CD4-positive, alpha-beta memory T cell (primary cell): ENCODE data around the gene ONECUT1. TPM values are rescaled to one million over a fixed set of nuclear protein-coding genes. Genes with fewer than 3 reads are reported as not detected.

Experiments
- CTCF ChIA-PET: fragments of 350-600 bp; sonication (Branson Sonifier 250); formaldehyde crosslinking; loops from one replicate; lab custom pipeline; 2021; ENCODE audit warnings: inconsistent platforms; ENCODE audit not compliant: partially characterized antibody; lab: Charles Lee
- POLR2A ChIA-PET: fragments of 350-600 bp; sonication (Branson Sonifier 250); formaldehyde crosslinking; loops from one replicate; lab custom pipeline; 2021; ENCODE audit not compliant: partially characterized antibody; lab: Charles Lee
- DNase-seq, 5 donors: peaks; one replicate each; pipeline versions ENCODE4 v3.0.0 to v3.0.0-alpha.2; 2020 to 2022; ENCODE audit warnings: mixed read lengths in 1 of 5
- H3K27ac ChIP-seq: one replicate; pipeline ENCODE4 v1.7.0; 2013; ENCODE audit warnings: low read depth, low read length
- H3K27me3 ChIP-seq: 2 replicates; pipeline ENCODE4 v1.7.0; 2013; ENCODE audit warnings: mild to moderate bottlenecking, low read length, moderate library complexity; ENCODE audit not compliant: insufficient read depth
- H3K36me3 ChIP-seq: 2 replicates; pipeline ENCODE4 v1.7.0; 2013; ENCODE audit warnings: mild to moderate bottlenecking, low read length, moderate library complexity; ENCODE audit not compliant: insufficient read depth
- H3K4me1 ChIP-seq: 2 replicates; pipeline ENCODE4 v1.7.0; 2013; ENCODE audit warnings: mild to moderate bottlenecking, low read length, moderate library complexity; ENCODE audit not compliant: insufficient read depth
- H3K4me3 ChIP-seq, 2 donors: one replicate each; pipeline ENCODE4 v1.7.0; 2013; ENCODE audit warnings: low read length in 2 of 2, mild to moderate bottlenecking in 1 of 2
- H3K9me3 ChIP-seq, 2 donors: one replicate each; pipeline ENCODE4 v1.7.0; 2013; ENCODE audit warnings: low read length in 2 of 2, control low read depth in 1 of 2; ENCODE audit not compliant: control insufficient read depth in 1 of 2
- H3K27ac Mint-ChIP-seq, 7 donors: one replicate each; pipeline ENCODE4 v1.8.0; 2020 to 2021; ENCODE audit warnings: mixed read lengths in 7 of 7, mild to moderate bottlenecking in 6 of 7, inconsistent platforms in 3 of 7, moderate library complexity in 3 of 7
- H3K27me3 Mint-ChIP-seq, 2 donors: one replicate each; pipeline ENCODE4 v1.8.0; 2020 to 2021; ENCODE audit warnings: mixed read lengths in 2 of 2
- H3K36me3 Mint-ChIP-seq, 2 donors: one replicate each; pipeline ENCODE4 v1.8.0; 2020 to 2021; ENCODE audit warnings: mixed read lengths in 2 of 2, inconsistent platforms in 1 of 2, mild to moderate bottlenecking in 1 of 2
- H3K4me1 Mint-ChIP-seq, 4 donors: one replicate each; pipeline ENCODE4 v1.8.0; 2020 to 2021; ENCODE audit warnings: mixed read lengths in 4 of 4, mild to moderate bottlenecking in 1 of 4
- H3K4me3 Mint-ChIP-seq, 8 donors: one replicate each; pipeline ENCODE4 v1.8.0; 2020 to 2021; ENCODE audit warnings: mixed read lengths in 8 of 8, mild to moderate bottlenecking in 7 of 8, moderate library complexity in 6 of 8, inconsistent platforms in 3 of 8
- H3K9me3 Mint-ChIP-seq, 8 donors: one replicate each; pipeline ENCODE4 v1.8.0; 2020 to 2021; ENCODE audit warnings: mixed read lengths in 8 of 8, mild to moderate bottlenecking in 5 of 8, inconsistent platforms in 3 of 8, moderate library complexity in 1 of 8
- intact Hi-C: fragments of 100-400 bp; cut with micrococcal nuclease; formaldehyde crosslinking; loops from one replicate; pipeline ENCODE4 v1.15.1; 2023
- polyA plus RNA-seq, 2 donors: library from polyadenylated mRNA; unstranded; fragments of 300-500 nt; fragmentation: Illumina TruSeq; gene quantifications; one replicate each; pipeline ENCODE4 v1.2.3, GENCODE V29; 2021
- total RNA-seq, 2 experiments: library from RNA; stranded (reverse); gene quantifications; one replicate each; pipeline ENCODE4 v1.2.3, GENCODE V29; 2021

Gene ONECUT1
- total and polyA plus RNA-seq, 4 experiments from 2014 or later, result not detected

DNA sequence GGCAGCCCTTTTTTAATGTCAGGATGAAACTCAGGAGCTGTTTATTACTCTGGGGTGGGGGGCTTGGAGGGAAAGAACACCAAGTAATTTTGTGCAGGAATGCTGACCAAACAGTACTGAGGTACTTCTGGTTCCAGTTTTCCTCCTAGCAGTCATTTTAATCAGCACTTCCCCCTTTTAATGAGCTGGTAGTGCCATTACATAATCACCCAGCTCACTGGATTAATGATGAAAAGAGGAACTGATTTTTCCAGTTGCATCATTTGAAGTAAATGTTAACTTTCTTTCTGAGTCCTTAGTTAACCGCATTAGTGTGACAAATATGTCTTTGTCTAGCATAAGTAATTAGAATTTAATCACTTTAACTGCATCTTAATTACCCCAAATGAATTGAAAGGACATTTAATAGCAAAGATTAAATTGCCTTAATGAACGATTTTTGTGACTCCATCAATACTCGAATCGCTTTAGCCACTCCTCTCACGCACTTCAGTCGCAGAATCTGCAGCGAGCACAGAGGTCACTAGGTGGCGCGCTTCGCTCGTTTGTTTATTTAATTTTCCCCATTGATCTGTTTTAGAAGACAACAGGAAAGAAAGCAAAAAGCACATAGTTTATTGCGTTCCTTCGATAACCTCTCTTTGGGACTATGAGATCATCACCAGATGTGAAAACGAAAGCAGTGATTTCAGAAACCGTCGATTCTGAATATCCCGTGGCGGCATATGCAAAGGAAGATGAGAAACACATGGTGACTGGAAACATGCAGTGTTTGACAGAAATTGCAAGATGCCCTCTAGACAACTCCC, 9.8 kb downstream of the ONECUT1 start:
- H3K27me3 ChIP-seq, result peaks cover 47% of the 10 kb centered on the region
- H3K36me3 Mint-ChIP-seq, result no peaks in the 10 kb centered on the region

DNA sequence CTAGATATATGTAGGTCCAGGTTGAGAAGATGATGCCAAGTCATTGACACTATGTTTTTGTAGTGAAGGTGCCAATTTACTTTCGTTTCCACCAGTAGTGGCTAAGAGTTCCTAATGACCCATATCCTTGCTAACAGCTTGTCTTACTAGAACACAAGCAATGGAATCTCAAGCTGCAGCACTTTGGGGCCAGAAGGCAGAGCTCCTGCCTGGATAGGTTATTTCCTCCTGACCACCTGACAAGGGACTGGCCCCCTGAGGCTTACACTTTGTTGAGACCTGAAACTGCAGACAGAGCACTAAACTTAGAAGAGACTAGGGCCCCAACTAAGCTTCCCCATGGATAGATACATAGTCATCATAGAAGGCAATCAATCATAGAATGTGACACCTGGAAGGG, 11.7 kb downstream of the ONECUT1 start:
- H3K27ac ChIP-seq, result no peak overlapping the region
- H3K4me1 Mint-ChIP-seq, result peaks cover 5 to 18% (median 10%) of the 10 kb centered on the region in 4 donors
- no peaks in the 10 kb centered on the region for H3K9me3 ChIP-seq
- intact Hi-C loops, result no loop called here
- H3K9me3 Mint-ChIP-seq, result peaks cover 0 to 4% (median 0%) of the 10 kb centered on the region in 8 donors
- no peaks in the 10 kb centered on the region for H3K36me3 ChIP-seq
- peaks cover 61 to 72% of the 10 kb centered on the region in 2 donors for H3K27me3 Mint-ChIP-seq
- H3K36me3 Mint-ChIP-seq, result no peaks in the 10 kb centered on the region
- ChIA-PET POLR2A (interaction anchor here (1.4 kb wide), 1 partner anchor 21 kb away, joined by 3 read pairs; no protein-coding TSS in a partner anchor), CTCF (interaction anchor here (0.9 to 2.0 kb wide), 5 partner anchors 9 to 19 kb away, joined by 3 to 6 read pairs (median 6); partner anchors contain the start of gene ONECUT1)
- H3K4me3 Mint-ChIP-seq, result no peak overlapping the region
- H3K4me1 ChIP-seq, result peaks cover 6% of the 10 kb centered on the region
- H3K4me3 ChIP-seq, result no peak overlapping the region
- H3K27ac Mint-ChIP-seq, result no peak overlapping the region
- peaks cover 30% of the 10 kb centered on the region for H3K27me3 ChIP-seq
- DNase-seq, result no peak

More for the DNA sequence above, 9.8 kb downstream of the ONECUT1 start:
- ChIA-PET POLR2A (no interaction called here), CTCF (interaction anchor here (0.8 to 1.8 kb wide), 7 partner anchors 10 to 25 kb away, joined by 3 to 6 read pairs (median 3); partner anchors contain the start of gene ONECUT1)
- peaks cover 17% of the 10 kb centered on the region for H3K4me1 ChIP-seq
- H3K9me3 ChIP-seq, result no peaks in the 10 kb centered on the region
- no peak overlapping the region for H3K27ac ChIP-seq
- Mint-ChIP-seq H3K27me3 (peaks cover 63 to 78% of the 10 kb centered on the region in 2 donors), H3K27ac (peak overlapping the region in 1 of 7 donors; percentile 46), H3K4me1 (peaks cover 7 to 28% (median 17%) of the 10 kb centered on the region in 4 donors), H3K4me3 (peak overlapping the region in 7 of 8 donors; percentile 1 to 80 (median 40)), H3K9me3 (peaks cover 0 to 8% (median 0%) of the 10 kb centered on the region in 8 donors)
- DNase-seq, result peak; percentile 61 to 73 (median 65)
- intact Hi-C loops, result loop anchor here (5.0 kb wide), 1 partner anchor 417 kb away; no protein-coding TSS in a partner anchor
- no peak overlapping the region for H3K4me3 ChIP-seq
- no peaks in the 10 kb centered on the region for H3K36me3 ChIP-seq

DNA sequence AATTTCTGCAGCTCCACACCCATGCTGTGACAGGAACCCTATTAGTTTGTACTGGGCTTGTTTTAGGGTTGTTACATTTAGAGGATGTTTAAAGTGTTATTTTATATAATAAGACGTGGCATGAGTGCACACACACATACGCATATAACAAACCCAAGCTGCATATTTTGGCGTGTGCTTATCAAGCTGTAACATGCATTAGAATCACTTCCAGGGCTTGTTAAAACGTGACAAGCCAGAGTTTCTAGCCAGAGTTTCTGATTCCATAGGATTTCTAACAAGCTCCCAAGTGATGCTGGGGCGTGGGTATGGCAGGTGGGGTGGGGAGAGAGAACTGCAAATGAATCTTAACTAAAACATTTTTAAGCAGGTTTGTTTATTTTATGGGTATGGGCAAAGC, 17.4 kb downstream of the ONECUT1 start:
- Mint-ChIP-seq H3K27ac (no peak overlapping the region), H3K4me1 (no peaks in the 10 kb centered on the region), H3K27me3 (peaks cover 51 to 55% of the 10 kb centered on the region in 2 donors), H3K36me3 (no peaks in the 10 kb centered on the region), H3K9me3 (no peaks in the 10 kb centered on the region), H3K4me3 (no peak overlapping the region)
- no peaks in the 10 kb centered on the region for H3K4me1 ChIP-seq
- no peak overlapping the region for H3K4me3 ChIP-seq
- ChIA-PET POLR2A (no interaction called here), CTCF (interaction anchor here (0.7 kb wide), 1 partner anchor 353 kb away, joined by 5 read pairs; no protein-coding TSS in a partner anchor)
- H3K36me3 ChIP-seq, result no peaks in the 10 kb centered on the region
- H3K9me3 ChIP-seq, result no peaks in the 10 kb centered on the region
- H3K27me3 ChIP-seq, result peaks cover 13% of the 10 kb centered on the region
- intact Hi-C loops, result no loop called here
- no peak overlapping the region for H3K27ac ChIP-seq
- DNase-seq, result no peak

DNA sequence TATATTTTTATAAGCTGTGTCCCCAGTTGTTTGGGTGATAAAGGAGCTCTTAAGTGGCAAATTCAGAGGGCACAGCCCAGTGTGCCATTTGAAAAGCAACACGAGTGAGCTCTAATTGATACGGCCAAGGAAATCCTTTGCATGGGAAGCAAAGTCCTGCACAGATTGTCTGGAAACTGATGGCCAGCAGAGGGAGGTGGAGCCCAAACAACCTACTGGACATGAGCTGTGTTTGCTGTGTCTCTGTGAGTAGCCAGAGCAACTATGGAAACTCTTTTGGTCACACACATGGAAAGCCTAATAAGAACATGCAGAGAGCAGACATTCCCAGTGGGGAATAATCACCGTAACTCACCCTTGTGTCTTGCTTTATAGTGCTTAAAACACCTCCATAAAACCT, 24.4 kb downstream of the ONECUT1 start:
- Histone ChIP-seq H3K9me3 (no peaks in the 10 kb centered on the region), H3K36me3 (no peaks in the 10 kb centered on the region), H3K27ac (no peak overlapping the region), H3K4me1 (no peaks in the 10 kb centered on the region), H3K27me3 (no peaks in the 10 kb centered on the region), H3K4me3 (no peak overlapping the region)
- no peaks in the 10 kb centered on the region for H3K4me1 Mint-ChIP-seq
- H3K27ac Mint-ChIP-seq, result no peak overlapping the region
- POLR2A ChIA-PET, result no interaction called here
- no peaks in the 10 kb centered on the region for H3K36me3 Mint-ChIP-seq
- no peaks in the 10 kb centered on the region for H3K9me3 Mint-ChIP-seq
- DNase-seq, result no peak
- CTCF ChIA-PET, result no interaction called here
- peaks cover 29 to 34% of the 10 kb centered on the region in 2 donors for H3K27me3 Mint-ChIP-seq
- H3K4me3 Mint-ChIP-seq, result no peak overlapping the region
- intact Hi-C loops, result no loop called here

DNA sequence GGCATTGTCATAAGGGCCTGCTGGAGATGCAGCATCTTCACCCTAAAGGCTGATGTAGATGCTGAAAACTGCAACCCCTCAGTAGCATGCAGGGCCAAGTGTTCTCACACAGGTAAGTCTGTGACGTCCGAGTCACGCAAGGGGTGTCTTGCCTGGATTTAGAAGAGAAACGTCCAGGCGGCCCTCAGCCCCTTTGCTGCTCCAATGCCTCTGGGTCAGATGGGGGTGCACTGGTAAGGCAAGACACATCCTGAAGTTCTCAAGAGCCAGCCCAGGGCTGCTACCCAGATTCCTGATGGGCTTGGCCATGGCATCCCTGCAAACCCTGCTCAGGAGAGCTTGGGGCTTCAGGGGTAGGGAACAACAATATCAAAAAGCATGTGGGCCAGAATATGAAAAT, 25.4 kb downstream of the ONECUT1 start:
- ChIA-PET CTCF (interaction anchor here (1.7 kb wide), 1 partner anchor 14 kb away, joined by 6 read pairs; no protein-coding TSS in a partner anchor), POLR2A (no interaction called here)
- Histone ChIP-seq H3K27me3 (no peaks in the 10 kb centered on the region), H3K4me1 (no peaks in the 10 kb centered on the region), H3K36me3 (no peaks in the 10 kb centered on the region), H3K9me3 (no peaks in the 10 kb centered on the region), H3K4me3 (no peak overlapping the region), H3K27ac (no peak overlapping the region)
- Mint-ChIP-seq H3K4me3 (no peak overlapping the region), H3K27ac (no peak overlapping the region), H3K27me3 (peaks cover 27 to 39% of the 10 kb centered on the region in 2 donors), H3K9me3 (no peaks in the 10 kb centered on the region), H3K4me1 (no peaks in the 10 kb centered on the region), H3K36me3 (no peaks in the 10 kb centered on the region)
- intact Hi-C loops, result no loop called here
- DNase-seq, result no peak

DNA sequence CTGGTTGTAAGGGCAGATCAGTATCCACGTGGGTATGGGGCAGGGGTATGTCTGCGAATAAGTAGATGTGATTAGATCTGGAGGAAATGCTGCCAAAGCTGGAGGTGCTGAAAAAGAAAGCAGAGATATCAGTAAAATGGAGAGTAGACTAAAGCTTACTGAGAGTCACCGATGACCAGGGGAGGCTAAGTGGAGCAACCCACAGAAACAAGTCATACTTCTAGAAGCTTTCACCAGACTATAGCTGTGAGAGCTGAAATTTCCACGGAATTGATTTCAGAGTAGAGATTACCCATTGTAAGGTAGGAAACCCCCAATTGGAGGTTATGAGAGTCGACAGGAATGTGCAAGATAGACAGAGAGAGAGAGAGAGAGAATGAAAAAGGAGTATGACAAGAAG, 27.5 kb downstream of the ONECUT1 start:
- H3K27me3 Mint-ChIP-seq, result peaks cover 13 to 32% of the 10 kb centered on the region in 2 donors
- no peak for DNase-seq

DNA sequence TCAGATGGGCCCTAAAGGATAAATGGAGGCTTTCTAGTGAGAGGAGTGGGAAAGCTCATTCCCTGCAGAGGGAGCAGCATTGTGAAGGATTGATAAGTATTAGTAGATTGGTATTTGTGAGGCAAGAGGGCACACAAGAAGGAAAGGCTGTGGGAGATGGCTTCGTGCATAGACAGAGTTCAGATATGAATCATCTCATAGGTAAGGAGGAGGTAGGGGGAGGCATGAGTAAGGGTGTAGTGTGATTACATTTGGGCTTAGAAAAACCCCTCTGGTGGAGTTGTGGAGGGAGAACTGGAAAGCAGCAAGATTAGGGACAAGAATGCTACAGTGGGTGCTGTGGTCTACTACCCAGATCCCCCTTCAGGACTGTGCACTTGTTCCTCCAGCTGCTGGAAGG, 29.6 kb downstream of the ONECUT1 start:
- no peaks in the 10 kb centered on the region for H3K36me3 ChIP-seq
- no peak for DNase-seq
- intact Hi-C loops, result no loop called here
- H3K27me3 Mint-ChIP-seq, result peaks cover 13 to 27% of the 10 kb centered on the region in 2 donors
- no peak overlapping the region for H3K27ac ChIP-seq
- ChIA-PET CTCF (no interaction called here), POLR2A (no interaction called here)
- H3K4me3 ChIP-seq, result no peak overlapping the region
- H3K4me1 Mint-ChIP-seq, result no peaks in the 10 kb centered on the region
- no peaks in the 10 kb centered on the region for H3K9me3 Mint-ChIP-seq
- H3K27me3 ChIP-seq, result no peaks in the 10 kb centered on the region
- H3K4me1 ChIP-seq, result no peaks in the 10 kb centered on the region
- no peak overlapping the region for H3K4me3 Mint-ChIP-seq
- H3K9me3 ChIP-seq, result no peaks in the 10 kb centered on the region
- H3K36me3 Mint-ChIP-seq, result no peaks in the 10 kb centered on the region
- no peak overlapping the region for H3K27ac Mint-ChIP-seq

More for the DNA sequence above, 27.5 kb downstream of the ONECUT1 start:
- H3K27ac Mint-ChIP-seq, result no peak overlapping the region
- no peaks in the 10 kb centered on the region for H3K36me3 Mint-ChIP-seq
- Histone ChIP-seq H3K36me3 (no peaks in the 10 kb centered on the region), H3K4me3 (no peak overlapping the region), H3K9me3 (no peaks in the 10 kb centered on the region), H3K27ac (no peak overlapping the region), H3K27me3 (no peaks in the 10 kb centered on the region), H3K4me1 (no peaks in the 10 kb centered on the region)
- H3K9me3 Mint-ChIP-seq, result no peaks in the 10 kb centered on the region
- intact Hi-C loops, result no loop called here
- CTCF ChIA-PET, result interaction anchor here (1.8 kb wide), 1 partner anchor 17 kb away, joined by 5 read pairs; no protein-coding TSS in a partner anchor
- no peak overlapping the region for H3K4me3 Mint-ChIP-seq
- H3K4me1 Mint-ChIP-seq, result no peaks in the 10 kb centered on the region
- POLR2A ChIA-PET, result no interaction called here
